HT1080 (cell line): ENCODE data around the gene LEAP2. TPM values are rescaled to one million over a fixed set of nuclear protein-coding genes. Genes with fewer than 3 reads are reported as not detected.

Experiments used
- DNase-seq: peaks from one replicate; pipeline ENCODE4 v3.0.0-alpha.2; 2015; ENCODE audit warnings: low read depth
- total RNA-seq: library from RNA; depleted of rRNA; stranded (reverse); fragments of >200 nt; shearing (Covaris generic); gene quantifications from 2 replicates; pipeline ENCODE4 v1.2.3, GENCODE V29; 2014

The LEAP2 gene
- total RNA-seq, 1 experiment from 2014 or later, result 0.21 TPM

DNA sequence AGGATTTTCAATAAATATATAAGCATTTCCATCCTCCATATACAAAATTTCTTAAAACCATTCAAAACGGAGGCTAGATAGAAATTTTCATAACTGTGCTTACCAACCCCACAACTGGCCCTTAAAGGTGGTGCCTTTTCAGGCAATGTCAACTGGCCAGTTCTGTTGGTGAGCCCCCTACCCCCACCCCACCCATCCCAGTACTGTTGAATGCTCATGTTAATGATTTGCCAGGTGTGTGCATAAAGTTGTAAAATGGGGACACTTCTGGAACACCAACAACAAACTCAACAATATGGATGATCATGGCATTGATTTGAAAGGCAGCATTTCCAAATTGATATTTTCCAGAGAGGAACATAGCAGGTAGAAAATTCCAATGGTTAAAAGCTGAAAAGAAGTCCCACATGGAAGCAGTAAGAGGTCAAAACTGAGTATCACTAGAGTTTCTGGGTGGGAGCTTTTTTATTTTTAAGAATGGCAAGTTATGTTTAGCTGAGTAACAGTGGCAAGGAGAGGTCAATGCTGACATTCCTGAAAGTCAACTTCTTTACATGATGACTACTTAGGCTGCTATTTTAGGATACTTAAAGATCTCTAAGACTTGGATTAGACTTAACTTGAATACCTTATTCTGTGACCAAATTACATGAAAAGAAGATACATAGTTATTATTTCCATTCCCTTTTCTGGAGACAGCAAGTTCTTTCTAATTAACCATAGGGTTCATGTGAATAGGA, 2.7 kb downstream of the LEAP2 start:
- no peak for DNase-seq

- DNase-seq, result no peak
Measured at GRCh38 chr5:132877466-132877865, 4.0 kb downstream of the LEAP2 start.

DNA sequence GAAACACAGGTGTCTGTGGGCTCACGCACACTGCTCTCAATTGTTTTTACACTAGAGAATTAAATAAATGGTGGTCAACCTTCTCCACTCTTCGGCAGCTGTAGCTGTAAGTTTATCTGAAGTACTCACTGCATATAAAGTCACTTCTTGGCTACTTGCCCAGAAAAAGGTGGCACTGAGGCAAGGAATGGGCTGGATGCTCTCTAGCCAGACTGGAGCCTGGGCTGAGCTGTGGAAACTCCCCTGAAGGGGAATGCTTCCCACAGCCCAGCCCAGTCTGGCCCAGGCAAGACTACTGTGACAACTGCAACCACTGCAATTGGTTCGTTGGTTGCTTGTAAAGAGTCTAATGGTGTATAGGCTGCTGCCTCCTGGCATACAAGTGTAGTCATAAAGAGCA, 4.5 kb downstream of the LEAP2 start:
- DNase-seq, result peak; percentile 12

- DNase-seq, result peak; percentile 69
Measured at GRCh38 chr5:132883261-132883834, 9.9 kb downstream of the LEAP2 start.

DNA sequence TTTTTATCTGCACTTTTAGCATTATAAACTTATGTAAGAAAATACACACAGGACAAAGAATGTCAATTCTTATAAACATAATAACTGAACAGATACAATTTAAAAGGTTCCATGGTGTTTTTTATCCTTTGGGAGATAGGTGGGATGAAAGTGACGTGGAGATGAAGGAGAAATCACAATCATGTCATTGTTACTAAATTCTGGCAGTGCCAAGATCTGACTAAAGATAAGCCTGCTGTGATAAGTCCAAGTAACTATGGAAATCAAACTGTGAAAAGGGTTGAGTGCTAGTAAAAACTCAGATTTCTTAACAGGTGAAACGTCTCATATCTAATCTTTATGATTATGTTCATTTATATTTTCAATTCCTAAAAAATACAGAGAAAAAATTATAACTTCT, 11.1 kb downstream of the LEAP2 start:
- DNase-seq, result no peak

- DNase-seq, result no peak
Measured at GRCh38 chr5:132886064-132886823, 12.8 kb downstream of the LEAP2 start.

DNA sequence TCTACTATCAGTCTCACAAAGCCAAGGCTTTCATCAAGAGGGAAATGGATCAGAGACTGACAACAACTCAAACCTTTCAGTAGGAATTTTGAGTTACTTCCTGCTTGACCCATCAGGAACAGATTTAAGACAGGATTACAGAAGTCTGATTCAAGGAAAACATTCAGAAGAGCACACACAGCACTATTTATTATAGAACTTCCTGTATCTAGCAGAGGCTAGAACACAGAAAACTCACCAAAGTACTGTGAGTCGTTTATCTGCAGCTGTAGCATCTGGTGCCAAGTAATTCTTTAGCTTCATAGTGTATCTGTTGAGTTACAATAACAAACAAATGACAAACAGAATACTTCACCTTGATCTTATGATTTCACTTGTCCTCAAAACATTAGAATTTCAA, 13.8 kb downstream of the LEAP2 start:
- no peak for DNase-seq

DNA sequence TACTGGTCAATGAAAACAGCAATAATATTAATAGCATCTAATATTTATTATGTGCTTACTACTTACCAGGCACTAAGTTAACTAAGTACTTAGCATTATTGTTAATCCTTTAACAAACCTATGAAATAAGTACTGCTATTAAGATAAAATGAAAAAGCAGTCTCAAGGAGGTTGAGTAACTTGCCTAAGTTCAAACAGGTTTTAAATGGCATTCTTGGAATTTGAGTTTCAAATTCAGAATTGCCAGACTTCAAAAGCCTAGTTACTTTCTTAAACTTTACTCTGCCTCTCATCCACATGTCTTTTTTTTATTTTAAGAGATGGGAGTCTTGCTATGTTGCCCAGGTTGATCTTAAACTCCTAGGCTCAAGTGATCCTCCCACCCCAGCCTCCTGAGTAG, 16.0 kb downstream of the LEAP2 start:
- no peak for DNase-seq

DNA sequence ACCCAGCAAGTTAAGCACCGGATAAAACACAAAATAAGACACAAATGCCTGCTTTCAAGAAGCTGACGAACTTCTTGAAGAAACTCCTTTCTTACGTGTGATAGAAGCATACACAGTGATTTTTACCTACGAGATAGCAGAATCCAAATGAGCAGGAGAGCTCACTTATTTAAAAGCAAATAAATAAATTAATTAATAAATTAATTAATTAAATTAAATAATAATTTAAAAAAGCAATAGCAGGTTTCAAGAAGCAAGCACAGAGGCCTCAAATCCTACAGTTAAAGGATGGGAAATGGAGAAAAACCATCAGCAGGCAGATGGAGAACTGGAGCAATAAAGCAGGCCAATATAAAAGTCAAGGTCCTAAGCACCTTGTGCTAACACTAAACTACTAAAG, 17.3 kb downstream of the LEAP2 start:
- DNase-seq, result no peak

DNA sequence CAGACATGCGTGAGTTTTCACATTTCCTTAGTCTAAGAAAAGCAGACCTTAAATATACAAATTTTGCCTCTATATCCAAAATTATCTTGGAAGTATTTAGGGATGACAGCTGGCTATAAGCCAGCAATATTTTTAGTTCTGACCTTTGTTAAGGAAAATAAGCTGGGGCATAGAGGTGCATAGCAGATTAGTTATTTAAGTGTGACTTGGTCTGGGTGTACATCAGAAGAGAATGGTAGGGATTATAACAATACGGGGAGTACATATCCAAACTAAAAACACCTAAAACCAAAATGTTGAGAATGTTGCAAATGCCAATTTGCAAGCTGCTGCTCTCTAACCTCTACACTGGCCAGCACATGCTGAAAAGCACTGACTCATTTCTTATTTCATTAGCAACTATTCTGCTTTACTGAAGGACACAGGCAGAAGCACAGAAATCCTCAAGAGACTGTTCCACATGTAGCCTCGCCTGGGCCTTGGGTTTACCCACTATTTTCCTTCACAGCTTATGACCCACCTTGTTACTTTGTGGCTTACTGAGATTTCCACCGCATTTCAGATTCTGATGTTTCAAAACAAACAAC, 22.3 kb downstream of the LEAP2 start:
- DNase-seq, result no peak

GRCh38 chr5:132896685-132897084, 23.2 kb downstream of the LEAP2 start:
- no peak for DNase-seq

DNA sequence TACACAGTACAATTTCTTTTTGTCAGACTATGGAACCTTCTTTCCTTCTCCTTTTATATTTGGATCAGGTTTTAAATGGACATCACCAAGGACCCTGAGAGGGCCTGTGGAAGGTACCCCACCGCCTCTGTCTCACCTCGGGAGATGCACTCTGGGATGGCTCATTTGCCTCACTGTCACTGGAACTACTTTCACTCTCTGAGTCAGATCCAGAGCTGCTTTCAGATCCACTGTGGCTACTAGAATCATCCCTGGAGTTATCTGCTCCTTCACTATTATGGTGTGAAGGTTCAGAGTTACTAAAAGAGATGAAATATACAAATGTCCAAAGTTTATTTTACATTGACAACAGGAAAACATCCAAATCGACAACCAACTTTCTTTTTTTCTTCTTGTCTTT, 24.6 kb downstream of the LEAP2 start:
- no peak for DNase-seq

DNA sequence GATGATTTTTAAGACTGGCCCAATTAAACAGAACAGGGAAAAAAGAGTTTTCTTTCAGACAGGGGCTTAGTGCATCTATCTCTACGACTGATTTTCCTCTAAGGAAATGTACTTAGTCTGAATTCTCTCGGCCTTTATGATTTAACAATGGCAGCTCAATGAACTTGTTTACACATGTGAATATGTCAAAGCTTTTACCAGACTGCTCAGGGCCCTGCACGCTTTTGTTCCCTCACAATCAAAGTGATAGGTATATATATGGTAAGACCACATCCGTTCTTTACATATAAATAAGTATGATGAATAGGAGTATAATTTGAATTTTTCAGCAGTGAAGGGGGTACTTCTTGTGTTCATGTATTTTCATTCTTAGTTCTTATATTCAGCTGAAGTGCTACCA, 27.6 kb downstream of the LEAP2 start:
- DNase-seq, result no peak

DNA sequence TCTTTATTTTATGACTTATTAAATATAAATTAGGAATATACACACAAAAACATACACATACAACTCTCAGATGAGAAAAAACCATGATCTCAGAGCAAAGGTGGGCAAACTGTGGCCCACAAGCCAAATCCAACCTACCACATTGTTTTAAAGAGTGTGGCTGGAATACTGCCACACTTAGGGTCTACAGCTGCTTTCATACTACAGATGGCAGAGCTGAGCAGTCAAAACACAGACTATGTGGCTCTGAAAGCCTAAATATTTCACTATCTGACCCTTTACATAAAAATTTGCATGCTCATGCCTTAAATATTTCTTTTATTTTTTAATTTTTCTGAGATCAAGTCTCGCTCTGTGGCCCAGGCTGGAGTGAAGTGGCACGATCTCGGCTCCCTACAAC, 28.3 kb downstream of the LEAP2 start:
- no peak for DNase-seq

DNA sequence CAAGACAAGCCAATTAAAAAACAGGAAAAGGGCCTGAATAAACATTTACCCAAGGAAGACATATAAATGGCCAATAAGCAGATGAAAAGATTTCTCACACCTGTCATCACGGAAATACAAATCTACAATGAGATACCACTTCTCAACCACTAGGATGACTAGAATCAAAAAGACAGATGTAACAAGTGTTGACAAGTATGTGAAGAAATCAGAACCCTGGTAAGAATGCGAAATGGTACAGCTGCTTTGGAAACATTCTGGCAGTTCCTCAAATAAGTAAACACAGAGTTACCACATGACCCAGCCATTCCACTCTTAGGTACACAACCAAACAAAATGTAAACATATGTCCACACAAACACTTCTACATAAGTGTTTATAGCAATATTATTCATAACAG, 32.5 kb downstream of the LEAP2 start:
- no peak for DNase-seq

- peak; percentile 9 for DNase-seq
Measured at GRCh38 chr5:132907161-132907560, 33.7 kb downstream of the LEAP2 start.

DNA sequence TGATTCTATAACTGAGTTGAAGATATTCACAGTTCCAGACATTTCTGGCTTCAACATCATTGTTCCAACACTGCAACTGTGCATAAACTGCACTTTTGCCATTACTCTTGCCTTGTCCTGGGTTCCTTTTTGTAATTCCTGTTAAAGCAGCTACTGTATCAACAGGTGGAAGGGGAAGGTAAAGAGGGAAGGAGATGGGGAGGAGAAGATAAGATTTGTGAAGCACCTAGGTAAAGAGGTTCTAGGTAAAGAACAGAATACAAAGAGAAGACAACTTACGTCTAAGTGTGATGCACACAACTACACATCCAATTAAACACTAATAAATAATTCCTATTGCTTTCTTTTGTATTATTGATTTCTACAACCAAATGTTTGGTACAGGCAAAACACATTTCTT, 36.2 kb downstream of the LEAP2 start:
- DNase-seq, result no peak

GRCh38 chr5:132915681-132916080, 42.2 kb downstream of the LEAP2 start:
- DNase-seq, result peak; percentile 64

DNA sequence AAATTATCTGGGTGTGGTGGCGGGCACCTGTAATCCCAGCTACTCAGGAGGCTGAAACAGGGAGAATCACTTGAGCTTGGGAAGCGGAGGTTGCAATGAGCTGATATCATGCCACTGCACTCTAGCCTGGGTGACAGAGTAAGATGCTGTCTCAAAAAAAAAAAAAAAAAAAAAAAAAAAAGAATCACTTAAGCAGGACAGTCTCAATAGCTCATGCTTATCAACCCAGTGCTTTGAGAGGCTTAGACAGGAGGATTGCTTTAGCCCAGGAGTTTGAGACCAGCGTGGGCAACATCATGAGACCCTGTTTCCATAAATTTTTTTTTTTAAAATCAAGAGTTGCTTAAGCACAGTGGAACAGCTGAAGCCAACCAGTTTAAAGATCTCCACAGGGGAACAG, 42.6 kb downstream of the LEAP2 start:
- no peak for DNase-seq
